Stimulated activated CD4-positive, alpha-beta T cell treated with anti-CD3 and anti-CD28 coated beads, Interleukin-15, amount 100 ng/mL, for 24 hours (primary cell): ENCODE data around the gene WDR1.

Experiments used
- DNase-seq: peaks from one replicate; pipeline ENCODE4 v3.0.0-alpha.2; 2020

Gene WDR1

DNA sequence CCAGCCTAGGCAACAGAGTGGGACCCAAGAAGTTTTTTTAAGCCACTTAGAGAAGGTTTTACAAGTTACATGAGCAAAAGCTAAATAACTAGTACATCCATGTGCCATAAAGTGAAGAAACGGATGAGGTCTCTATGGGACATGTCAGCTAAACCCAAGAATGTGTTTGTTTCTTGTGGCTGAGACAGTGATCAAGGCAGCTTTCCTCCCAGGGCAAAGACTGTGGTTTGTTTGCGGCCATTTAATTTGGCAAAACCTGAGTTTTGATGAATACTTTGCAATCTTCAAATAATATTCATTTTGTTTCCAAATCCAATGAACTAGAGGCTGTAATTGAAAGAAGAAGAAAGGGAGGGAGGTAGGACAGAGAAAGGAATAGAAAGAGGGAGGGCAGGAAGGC lies 50.4 kb downstream of the WDR1 start:
- no peak for DNase-seq

DNA sequence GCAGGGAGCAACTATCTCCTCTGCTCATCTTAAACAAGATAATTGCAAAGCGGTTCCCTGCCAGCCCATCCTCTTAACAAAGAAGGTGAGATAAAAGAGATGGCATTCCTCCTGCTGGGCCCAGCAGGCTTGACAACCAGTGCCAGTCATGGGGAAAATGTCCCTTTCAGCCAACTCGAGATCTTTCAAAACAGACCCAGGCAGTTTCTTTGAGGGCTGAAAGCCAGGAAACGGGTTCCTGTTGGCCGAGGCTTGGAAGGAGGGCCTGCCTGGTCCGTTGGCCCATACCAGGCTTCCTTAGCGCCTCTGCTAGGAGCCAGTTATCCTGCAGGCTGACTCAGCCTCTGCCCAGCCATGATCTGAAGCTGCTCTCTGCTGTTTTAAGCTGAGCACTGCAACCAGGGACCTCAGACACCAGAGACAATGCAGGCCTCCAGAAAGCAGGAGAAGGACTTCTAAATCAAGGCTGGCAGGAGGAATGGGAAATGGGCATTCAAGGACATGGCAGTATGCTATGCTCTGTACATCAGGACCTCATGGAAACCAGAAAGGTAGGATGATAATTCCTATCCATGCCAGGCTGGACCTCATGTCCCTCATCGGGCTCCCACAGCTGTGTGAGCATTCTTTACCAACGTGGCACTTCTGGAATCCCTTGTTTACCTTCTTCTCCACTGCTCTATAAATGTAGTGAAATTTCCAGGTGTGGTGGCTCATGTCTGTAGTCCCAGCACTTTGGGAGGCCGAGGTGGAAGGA lies 52.9 kb downstream of the WDR1 start:
- DNase-seq = no peak

GRCh38 chr4:10061650-10062415 lies 54.8 kb downstream of the WDR1 start:
- no peak for DNase-seq

GRCh38 chr4:10058371-10058770 lies 58.2 kb downstream of the WDR1 start:
- no peak for DNase-seq

GRCh38 chr4:10057023-10057395 lies 59.6 kb downstream of the WDR1 start:
- no peak for DNase-seq

DNA sequence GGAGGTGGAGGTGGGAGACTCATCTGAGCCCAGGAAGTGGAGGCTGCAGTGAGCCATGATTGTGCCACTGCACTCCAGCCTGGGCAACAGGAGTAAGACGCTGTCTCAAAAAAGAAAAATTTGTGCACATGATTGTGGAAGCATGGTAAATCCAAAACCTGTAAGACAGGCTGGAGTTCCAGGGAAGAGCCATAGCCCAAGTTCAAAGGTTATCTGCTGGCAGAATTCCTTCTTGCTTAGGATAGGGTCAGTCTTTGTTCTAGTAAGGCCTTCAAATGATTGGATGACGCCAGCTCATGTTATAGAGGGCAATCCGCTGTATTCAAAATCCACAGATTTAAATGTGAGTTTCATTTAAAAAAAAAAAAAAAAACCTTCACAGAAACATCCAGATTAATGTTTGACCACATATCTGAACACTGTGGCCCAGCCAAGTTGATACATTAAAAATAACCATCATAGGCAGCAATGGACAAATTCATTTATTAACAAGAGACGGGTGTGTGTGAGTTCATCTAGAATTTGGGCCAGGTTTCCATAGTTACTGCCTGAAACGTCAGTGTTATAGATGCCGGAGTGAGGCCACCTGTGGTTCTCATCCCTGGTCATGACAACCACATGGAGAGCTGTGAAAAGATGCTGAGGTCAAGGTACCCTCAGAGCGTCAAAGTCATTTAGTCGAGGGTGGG lies 60.1 kb downstream of the WDR1 start:
- DNase-seq = no peak

DNA sequence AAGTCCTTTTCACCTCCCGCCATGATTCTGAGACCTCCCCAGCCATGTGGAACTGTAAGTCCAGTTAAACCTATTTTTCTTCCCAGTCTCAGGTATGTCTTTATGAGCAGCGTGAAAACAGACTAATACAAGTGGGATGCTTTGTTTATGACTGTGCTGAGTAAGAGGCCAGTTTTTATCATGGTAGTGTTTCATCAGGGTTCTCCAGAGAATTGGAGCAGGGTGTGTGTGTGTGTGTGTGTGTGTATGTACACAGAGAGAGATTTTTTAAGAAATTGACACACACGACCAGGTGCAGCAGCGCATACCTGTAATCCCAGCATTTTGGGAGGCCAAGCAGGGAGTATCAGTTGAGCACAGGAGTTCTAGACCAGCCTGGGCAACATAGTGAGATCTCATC lies 60.7 kb downstream of the WDR1 start:
- DNase-seq = no peak

GRCh38 chr4:10054571-10055041 lies 62.0 kb downstream of the WDR1 start:
- DNase-seq = no peak

- DNase-seq = no peak
Observed at GRCh38 chr4:10053635-10054453, 62.8 kb downstream of the WDR1 start.

GRCh38 chr4:10051517-10052135 lies 65.0 kb downstream of the WDR1 start:
- DNase-seq = no peak

GRCh38 chr4:10050721-10051120 lies 65.9 kb downstream of the WDR1 start:
- DNase-seq = no peak

DNA sequence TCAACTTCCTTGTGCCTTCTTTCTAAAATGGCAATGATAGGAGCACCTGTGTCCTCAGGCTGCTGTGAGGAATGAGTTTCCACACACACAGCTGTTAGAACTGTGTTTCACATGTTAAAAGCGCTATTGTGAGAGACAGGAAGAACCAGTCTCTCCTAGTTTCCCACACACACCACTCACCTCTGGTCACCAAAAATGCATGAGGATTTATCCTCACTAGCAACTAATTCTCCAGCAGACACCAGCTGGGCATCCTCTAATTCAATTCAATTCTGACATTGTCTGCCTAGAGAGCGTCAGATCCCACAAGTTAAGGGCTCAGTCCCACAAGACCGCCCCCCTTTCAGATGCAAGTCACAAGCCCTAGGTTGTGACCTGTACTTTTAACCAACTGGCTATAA lies 66.3 kb downstream of the WDR1 start:
- DNase-seq = no peak

GRCh38 chr4:10048941-10049697 lies 67.5 kb downstream of the WDR1 start:
- no peak for DNase-seq

DNA sequence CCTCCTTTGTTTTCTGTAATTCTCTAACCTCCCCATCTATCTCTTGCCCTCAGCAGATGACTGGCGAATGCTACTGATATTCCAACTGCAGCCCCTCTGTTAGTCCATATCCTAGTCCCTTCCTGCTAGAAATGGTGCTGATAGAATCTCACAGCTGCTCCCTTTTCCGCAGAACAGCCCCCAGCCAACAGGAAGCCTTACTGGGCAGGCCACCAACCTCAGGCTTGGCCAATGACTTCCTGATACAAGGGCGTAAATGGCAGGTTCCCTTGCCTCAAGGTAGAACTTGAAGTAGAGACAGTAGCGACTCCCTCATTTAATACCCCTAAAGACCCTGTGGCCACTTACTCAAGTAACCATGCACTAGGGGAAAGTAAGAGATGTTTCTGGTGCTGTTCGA lies 68.6 kb downstream of the WDR1 start:
- DNase-seq = no peak

DNA sequence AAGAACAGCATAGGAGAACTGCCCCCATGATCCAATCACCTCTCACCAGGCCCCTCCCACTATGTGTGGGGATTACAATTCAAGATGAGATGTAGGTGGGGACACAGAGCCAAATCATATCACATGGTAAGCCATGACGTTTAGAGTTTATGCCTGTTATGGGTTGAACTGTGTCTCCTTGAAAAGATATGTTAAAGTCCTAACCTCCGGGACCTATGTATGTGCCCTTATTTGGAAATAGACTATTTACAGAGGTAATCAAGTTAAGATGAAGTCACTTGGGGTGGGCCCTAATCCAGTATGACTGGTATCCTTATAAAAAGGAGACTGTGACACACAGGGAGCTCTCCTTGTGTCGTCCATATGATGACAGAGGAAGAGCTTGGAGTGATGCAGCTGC lies 70.1 kb downstream of the WDR1 start:
- no peak for DNase-seq

- no peak for DNase-seq
Observed at GRCh38 chr4:10045481-10045880, 71.1 kb downstream of the WDR1 start.

- no peak for DNase-seq
Observed at GRCh38 chr4:10041036-10041435, 75.6 kb downstream of the WDR1 start.

- DNase-seq = no peak
Observed at GRCh38 chr4:10040049-10040892, 76.3 kb downstream of the WDR1 start.

DNA sequence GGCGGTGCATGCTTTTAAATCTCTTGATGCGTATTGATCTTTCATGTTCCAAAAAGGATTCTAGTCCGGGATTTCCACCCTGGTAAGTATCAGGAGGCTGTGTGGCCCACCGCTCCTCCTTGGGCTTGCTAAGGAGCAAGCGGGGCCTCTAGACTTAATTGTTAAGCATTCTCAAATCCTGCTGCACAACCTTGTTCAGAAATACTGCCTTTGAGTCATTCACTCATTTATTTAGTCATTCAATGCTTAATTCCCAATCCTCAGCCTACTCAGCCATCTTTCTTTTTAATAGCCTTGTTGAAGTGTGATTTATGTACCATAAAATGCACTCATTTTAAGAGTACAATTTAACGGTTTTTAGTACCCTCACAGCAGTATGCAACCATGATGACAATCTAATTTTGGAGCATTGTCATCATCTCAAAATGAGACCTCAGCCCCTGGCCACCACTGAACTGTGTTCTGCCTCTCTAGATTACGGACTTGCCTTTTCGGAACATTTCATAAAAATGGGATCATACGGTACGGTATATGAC lies 79.7 kb downstream of the WDR1 start:
- no peak for DNase-seq

GRCh38 chr4:10035130-10035529 lies 81.5 kb downstream of the WDR1 start:
- DNase-seq = no peak
